Nephron progenitor cell (in vitro differentiated cells): Measurements from ENCODE around the gene SURF2.
A peak's percentile ranks its signal among the peaks of the same experiment; 100 is the strongest.

Source experiments
- DNase-seq: peaks from one replicate; pipeline ENCODE4 v3.0.0; 2021
- H3K27ac Mint-ChIP-seq: 2 replicates; pipeline ENCODE4 v1.8.0; 2021; ENCODE audit warnings: mild to moderate bottlenecking, moderate library complexity, mixed read lengths
- H3K27me3 Mint-ChIP-seq: 2 replicates; pipeline ENCODE4 v1.8.0; 2021; ENCODE audit warnings: mild to moderate bottlenecking, low read depth, mixed read lengths; ENCODE audit not compliant: poor library complexity
- H3K36me3 Mint-ChIP-seq: 2 replicates; pipeline ENCODE4 v1.8.0; 2021; ENCODE audit warnings: low read depth, mixed read lengths
- H3K4me1 Mint-ChIP-seq: 2 replicates; pipeline ENCODE4 v1.8.0; 2021; ENCODE audit warnings: mixed read lengths
- H3K4me3 Mint-ChIP-seq: 2 replicates; pipeline ENCODE4 v1.8.0; 2021; ENCODE audit warnings: mild to moderate bottlenecking, moderate library complexity, mixed read lengths
- H3K9me3 Mint-ChIP-seq: 2 replicates; pipeline ENCODE4 v1.8.0; 2021; ENCODE audit warnings: mild to moderate bottlenecking, moderate library complexity, mixed read lengths
- TF ChIP-seq, protein P1 (sequence below): fragments of 200-600 bp; sonication (generic); IDR thresholded peaks from 2 replicates; pipeline ENCODE4 v1.5.0; 2021; ENCODE audit warnings: antibody characterized with exemption

SURF2 gene

DNA sequence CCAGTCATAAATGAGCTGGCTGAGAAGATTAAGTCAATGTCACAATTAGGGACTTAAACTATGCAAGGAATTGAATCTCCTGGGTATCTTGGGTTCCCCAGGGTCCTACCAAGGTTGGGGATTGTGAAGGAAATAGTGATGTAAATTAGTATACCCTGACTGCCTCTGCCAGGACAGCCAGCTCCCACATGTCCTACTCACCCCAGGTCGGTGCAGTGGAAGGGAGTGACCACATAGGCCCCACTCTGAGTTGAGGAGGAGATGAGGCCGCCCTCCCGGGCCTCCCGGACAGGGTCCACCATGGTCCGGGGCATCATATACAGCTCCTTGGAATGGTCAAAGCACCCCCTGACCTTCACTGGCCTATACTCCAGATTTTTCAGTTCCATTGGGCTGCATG is 2.8 kb upstream of the SURF2 start:
- no peak for DNase-seq
- peaks cover 38% of the 10 kb centered on the region for H3K4me1 Mint-ChIP-seq
- TF ChIP-seq, protein P1, sequence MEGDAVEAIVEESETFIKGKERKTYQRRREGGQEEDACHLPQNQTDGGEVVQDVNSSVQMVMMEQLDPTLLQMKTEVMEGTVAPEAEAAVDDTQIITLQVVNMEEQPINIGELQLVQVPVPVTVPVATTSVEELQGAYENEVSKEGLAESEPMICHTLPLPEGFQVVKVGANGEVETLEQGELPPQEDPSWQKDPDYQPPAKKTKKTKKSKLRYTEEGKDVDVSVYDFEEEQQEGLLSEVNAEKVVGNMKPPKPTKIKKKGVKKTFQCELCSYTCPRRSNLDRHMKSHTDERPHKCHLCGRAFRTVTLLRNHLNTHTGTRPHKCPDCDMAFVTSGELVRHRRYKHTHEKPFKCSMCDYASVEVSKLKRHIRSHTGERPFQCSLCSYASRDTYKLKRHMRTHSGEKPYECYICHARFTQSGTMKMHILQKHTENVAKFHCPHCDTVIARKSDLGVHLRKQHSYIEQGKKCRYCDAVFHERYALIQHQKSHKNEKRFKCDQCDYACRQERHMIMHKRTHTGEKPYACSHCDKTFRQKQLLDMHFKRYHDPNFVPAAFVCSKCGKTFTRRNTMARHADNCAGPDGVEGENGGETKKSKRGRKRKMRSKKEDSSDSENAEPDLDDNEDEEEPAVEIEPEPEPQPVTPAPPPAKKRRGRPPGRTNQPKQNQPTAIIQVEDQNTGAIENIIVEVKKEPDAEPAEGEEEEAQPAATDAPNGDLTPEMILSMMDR: no peak
- H3K4me3 Mint-ChIP-seq: no peak overlapping the region
- H3K9me3 Mint-ChIP-seq: no peaks in the 10 kb centered on the region
- H3K27ac Mint-ChIP-seq: peak overlapping the region; percentile 97
- H3K36me3 Mint-ChIP-seq: peaks cover 46% of the 10 kb centered on the region
- no peaks in the 10 kb centered on the region for H3K27me3 Mint-ChIP-seq

DNA sequence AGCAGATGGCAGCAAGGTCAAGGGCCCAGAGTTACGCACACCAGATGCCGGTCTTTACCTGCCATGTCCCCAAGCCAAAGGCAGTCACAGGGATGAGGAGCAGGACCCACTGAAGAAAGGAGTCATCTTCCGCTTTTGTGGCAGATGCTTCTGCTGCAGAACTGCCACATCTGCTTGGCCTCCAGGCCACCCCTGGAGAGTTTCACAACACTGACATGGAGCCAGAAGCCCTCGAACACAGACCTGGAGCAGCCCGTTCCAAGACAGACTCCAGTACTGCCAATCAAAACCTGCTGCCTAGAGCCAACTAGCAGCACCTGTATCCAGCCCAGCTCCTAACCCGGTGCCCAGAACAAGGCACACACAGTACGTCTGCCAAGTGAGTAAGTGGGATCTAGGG is 1.6 kb upstream of the SURF2 start:
- no peak for DNase-seq
- H3K4me3 Mint-ChIP-seq: peak overlapping the region; percentile 91
- no peaks in the 10 kb centered on the region for H3K9me3 Mint-ChIP-seq
- TF ChIP-seq, protein P1: no peak
- no peak overlapping the region for H3K27ac Mint-ChIP-seq
- H3K4me1 Mint-ChIP-seq: peaks cover 30% of the 10 kb centered on the region
- peaks cover 34% of the 10 kb centered on the region for H3K36me3 Mint-ChIP-seq
- H3K27me3 Mint-ChIP-seq: no peaks in the 10 kb centered on the region

DNA sequence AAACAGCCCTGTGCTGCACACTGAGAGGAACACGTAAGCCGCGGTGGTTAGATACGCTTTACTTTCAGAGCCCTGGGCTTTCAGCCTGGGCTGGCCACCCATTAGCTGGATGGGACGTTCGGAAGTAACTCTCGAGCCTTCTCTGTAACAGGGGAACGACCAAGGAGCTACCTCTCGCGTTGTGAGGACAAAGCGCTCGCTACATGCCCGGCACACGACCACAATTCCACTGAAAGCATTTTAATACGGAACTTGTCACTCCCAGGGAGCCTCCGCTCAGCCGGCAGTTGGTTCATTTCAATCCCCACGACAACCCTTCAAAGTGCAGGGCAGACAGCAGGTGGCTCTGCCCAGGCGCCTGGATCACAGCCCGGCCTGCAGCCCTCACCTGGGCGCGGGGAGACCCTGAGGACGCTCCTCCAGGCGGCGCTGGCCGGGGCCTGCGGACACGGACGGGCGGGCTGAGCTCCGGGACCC is 431 bp upstream of the SURF2 start:
- Mint-ChIP-seq H3K36me3 (peaks cover 28% of the 10 kb centered on the region), H3K4me1 (peaks cover 21% of the 10 kb centered on the region), H3K27me3 (no peaks in the 10 kb centered on the region), H3K9me3 (no peaks in the 10 kb centered on the region), H3K4me3 (peak overlapping the region; percentile 91), H3K27ac (no peak overlapping the region)
- no peak for DNase-seq
- TF ChIP-seq, protein P1: no peak

DNA sequence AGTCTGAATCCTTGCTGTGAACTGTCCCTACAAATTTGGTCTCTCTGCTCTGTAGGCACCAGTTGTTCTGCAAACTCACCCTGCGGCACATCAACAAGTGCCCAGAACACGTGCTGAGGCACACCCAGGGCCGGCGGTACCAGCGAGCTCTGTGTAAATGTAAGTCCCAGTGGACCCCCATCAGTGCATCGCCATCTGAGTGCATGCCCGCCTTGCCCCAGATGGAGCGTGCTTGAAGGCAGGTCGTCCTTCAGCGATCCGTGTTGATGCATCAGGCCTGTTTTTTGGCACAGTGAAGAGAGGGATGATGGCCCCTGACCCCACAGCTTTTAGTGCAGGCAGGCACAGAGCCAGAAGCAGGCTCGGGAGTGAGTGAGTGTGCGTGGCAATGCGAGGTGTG is 1.3 kb downstream of the SURF2 start:
- Mint-ChIP-seq H3K27me3 (no peaks in the 10 kb centered on the region), H3K27ac (no peak overlapping the region), H3K4me3 (peak overlapping the region; percentile 77), H3K36me3 (peaks cover 25% of the 10 kb centered on the region), H3K9me3 (no peaks in the 10 kb centered on the region), H3K4me1 (peaks cover 21% of the 10 kb centered on the region)
- DNase-seq: no peak
- TF ChIP-seq, protein P1: no peak

DNA sequence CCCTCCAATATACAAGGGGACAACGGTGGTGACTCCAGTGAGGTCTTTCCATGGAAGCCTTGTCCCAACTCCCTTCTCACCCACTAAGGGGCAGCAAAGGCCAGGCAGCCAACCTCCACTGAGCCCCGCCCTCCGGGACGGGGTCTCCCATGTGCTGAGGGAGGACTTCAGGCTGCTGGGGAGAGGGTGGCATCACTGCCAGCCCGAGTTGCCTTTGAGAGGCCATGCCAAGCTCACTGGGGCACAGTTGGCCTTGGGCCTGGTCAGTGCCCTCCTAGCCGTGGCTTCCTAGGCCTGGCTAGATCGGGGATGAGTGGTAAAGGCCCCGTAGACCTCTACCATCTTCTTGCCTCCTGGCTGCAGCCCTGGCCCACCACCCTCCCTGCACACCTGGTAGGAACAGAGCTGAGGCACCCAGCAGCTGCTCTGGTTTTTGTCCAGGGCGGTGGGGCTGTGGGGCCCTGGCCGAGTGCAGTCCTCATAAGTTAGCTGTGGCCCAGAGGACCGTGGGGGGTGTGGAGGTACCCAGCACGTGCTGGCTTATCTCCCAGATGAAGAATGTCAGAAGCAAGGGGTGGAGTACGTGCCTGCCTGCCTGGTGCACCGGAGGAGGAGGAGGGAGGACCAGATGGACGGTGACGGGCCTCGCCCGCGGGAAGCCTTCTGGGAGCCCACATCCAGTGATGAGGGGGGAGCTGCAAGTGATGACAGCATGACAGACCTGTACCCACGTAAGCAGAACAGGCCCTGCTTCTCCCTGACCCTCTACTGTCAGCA is 3.2 kb downstream of the SURF2 start:
- peak; percentile 42 for DNase-seq
- Mint-ChIP-seq H3K4me3 (no peak overlapping the region), H3K36me3 (peaks cover 31% of the 10 kb centered on the region), H3K4me1 (peaks cover 34% of the 10 kb centered on the region), H3K27ac (no peak overlapping the region), H3K9me3 (no peaks in the 10 kb centered on the region), H3K27me3 (no peaks in the 10 kb centered on the region)
- TF ChIP-seq, protein P1: no peak
